Sigmoid colon (tissue), 7 donors: ENCODE results near the gene OR10J4. TPM values are rescaled to one million over a fixed set of nuclear protein-coding genes. Genes with fewer than 3 reads are reported as not detected.
"Not testable (repeated sequence)": the region's sequence is repeated elsewhere in the genome, so short reads cannot be mapped to it uniquely, and the experiment has no call there.

Experiments
- DNase-seq: peaks from one replicate; pipeline ENCODE4 v3.0.0-alpha.2; 2019
- H3K27ac ChIP-seq, 4 donors: fragments of 200-600 bp; sonication (generic); one replicate each; pipeline ENCODE4 v1.5.1; 2016 to 2019; ENCODE audit warnings: mild to moderate bottlenecking in 1 of 4
- H3K27me3 ChIP-seq, 3 donors: fragments of 200-600 bp; sonication (generic); one replicate each; pipeline ENCODE4 v1.5.1; 2019; ENCODE audit warnings: mild to moderate bottlenecking in 1 of 3
- H3K36me3 ChIP-seq, 4 donors: fragments of 200-600 bp; sonication (generic); one replicate each; pipeline ENCODE4 v1.5.1; 2016 to 2019
- H3K4me1 ChIP-seq, 4 donors: fragments of 200-600 bp; sonication (generic); one replicate each; pipeline ENCODE4 v1.5.1; 2017 to 2019
- H3K4me3 ChIP-seq, 4 donors: fragments of 200-600 bp; sonication (generic); one replicate each; pipeline ENCODE4 v1.5.1; 2017 to 2019; ENCODE audit warnings: mild to moderate bottlenecking in 2 of 4, moderate library complexity in 1 of 4
- H3K9me3 ChIP-seq, 4 donors: fragments of 200-600 bp in 3 of 4; sonication (generic) in 3 of 4; one replicate each; pipeline versions ENCODE4 v1.5.1 to v1.6.1; 2013 to 2019
- EP300 ChIP-seq, 4 donors: sonication (generic); formaldehyde crosslinking; IDR thresholded peaks; one replicate each; pipeline ENCODE4 v1.6.1; 2017; ENCODE audit warnings: antibody characterized with exemption in 4 of 4
- POLR2A ChIP-seq, 2 donors: fragments of 450-650 bp; IDR thresholded peaks; one replicate each; pipeline ENCODE4 v1.6.1; 2016; ENCODE audit warnings: antibody characterized with exemption in 2 of 2, mild to moderate bottlenecking in 2 of 2, moderate library complexity in 2 of 2
- POLR2AphosphoS5 ChIP-seq, 4 donors: sonication (generic); formaldehyde crosslinking; IDR thresholded peaks; one replicate each; pipeline ENCODE4 v1.6.1; 2017; ENCODE audit warnings: antibody characterized with exemption in 4 of 4
- WGBS, 2 donors: extraction: QIAGEN DNeasy Blood & Tissue Kit; methylation state at CpG; one replicate each; pipeline ENCODE4 v1.1.7; 2013; 5-methylcytosine and 5-hydroxymethylcytosine counted together
- intact Hi-C: fragments of 100-400 bp; cut with DNase I; formaldehyde crosslinking; loops from one replicate; pipeline ENCODE4 v1.15.1; 2023
- polyA plus RNA-seq, 3 donors: library from polyadenylated mRNA; stranded (reverse); fragments of 200-250 nt; gene quantifications; one replicate each; pipeline ENCODE4 v1.2.3, GENCODE V29; 2013
- total RNA-seq, 4 donors: library from RNA; depleted of rRNA; stranded (reverse); fragments of >200 nt; gene quantifications; one replicate each; pipeline ENCODE4 v1.1.0, GENCODE V29; 2016
- TF ChIP-seq, protein P1 (sequence below), 4 experiments: fragments of 450-650 bp in 3 of 4; fragments of 200-600 bp in 1 of 4; IDR thresholded peaks; one replicate each; pipeline ENCODE4 v1.5.1; 2016 to 2019; ENCODE audit warnings: antibody characterized with exemption in 4 of 4, mild to moderate bottlenecking in 3 of 4, moderate library complexity in 2 of 4
- donor health status: healthy with polysubstance abuse.
- donor health status: Bipolar disorder and iron deficiency.
- donor health status: healthy.

Gene OR10J4
- total and polyA plus RNA-seq, 7 donors: not detected

DNA sequence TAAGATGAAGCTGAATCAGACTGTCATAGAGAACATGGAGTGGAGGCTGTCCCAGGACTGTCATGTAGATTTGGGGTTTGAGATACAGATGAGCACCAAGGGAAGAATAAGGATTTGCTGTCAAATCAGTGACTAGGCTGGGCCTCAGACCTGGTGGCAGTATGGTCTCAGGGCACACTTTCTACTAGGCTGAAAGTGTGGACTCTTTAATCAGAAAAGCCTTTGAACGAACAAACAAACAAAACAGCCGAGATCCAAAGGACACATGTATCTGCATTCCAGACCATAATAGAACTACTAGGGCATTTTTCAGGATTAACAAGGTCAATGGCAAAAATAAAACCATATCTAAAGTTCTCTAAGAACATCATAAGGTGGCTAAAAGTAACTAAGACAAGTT is 10.4 kb downstream of the OR10J4 start:
- no peak overlapping the region for H3K4me3 ChIP-seq
- H3K27ac ChIP-seq: no peak overlapping the region
- H3K27me3 ChIP-seq: no peaks in the 10 kb centered on the region
- H3K9me3 ChIP-seq: no peaks in the 10 kb centered on the region
- intact Hi-C loops: no loop called here
- H3K4me1 ChIP-seq: no peaks in the 10 kb centered on the region
- H3K36me3 ChIP-seq: no peaks in the 10 kb centered on the region
- TF ChIP-seq EP300 (IDR thresholded peaks at IDR 0.05) (no peak), POLR2AphosphoS5 (IDR thresholded peaks at IDR 0.05) (no peak), POLR2A (IDR thresholded peaks at IDR 0.05) (no peak)
- TF ChIP-seq, protein P1, sequence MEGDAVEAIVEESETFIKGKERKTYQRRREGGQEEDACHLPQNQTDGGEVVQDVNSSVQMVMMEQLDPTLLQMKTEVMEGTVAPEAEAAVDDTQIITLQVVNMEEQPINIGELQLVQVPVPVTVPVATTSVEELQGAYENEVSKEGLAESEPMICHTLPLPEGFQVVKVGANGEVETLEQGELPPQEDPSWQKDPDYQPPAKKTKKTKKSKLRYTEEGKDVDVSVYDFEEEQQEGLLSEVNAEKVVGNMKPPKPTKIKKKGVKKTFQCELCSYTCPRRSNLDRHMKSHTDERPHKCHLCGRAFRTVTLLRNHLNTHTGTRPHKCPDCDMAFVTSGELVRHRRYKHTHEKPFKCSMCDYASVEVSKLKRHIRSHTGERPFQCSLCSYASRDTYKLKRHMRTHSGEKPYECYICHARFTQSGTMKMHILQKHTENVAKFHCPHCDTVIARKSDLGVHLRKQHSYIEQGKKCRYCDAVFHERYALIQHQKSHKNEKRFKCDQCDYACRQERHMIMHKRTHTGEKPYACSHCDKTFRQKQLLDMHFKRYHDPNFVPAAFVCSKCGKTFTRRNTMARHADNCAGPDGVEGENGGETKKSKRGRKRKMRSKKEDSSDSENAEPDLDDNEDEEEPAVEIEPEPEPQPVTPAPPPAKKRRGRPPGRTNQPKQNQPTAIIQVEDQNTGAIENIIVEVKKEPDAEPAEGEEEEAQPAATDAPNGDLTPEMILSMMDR (IDR thresholded peaks at IDR 0.05): no peak
- DNase-seq: no peak
- WGBS, 2 donors: 18 to 75% methylated on average over 2 of the region's 2 CpGs

DNA sequence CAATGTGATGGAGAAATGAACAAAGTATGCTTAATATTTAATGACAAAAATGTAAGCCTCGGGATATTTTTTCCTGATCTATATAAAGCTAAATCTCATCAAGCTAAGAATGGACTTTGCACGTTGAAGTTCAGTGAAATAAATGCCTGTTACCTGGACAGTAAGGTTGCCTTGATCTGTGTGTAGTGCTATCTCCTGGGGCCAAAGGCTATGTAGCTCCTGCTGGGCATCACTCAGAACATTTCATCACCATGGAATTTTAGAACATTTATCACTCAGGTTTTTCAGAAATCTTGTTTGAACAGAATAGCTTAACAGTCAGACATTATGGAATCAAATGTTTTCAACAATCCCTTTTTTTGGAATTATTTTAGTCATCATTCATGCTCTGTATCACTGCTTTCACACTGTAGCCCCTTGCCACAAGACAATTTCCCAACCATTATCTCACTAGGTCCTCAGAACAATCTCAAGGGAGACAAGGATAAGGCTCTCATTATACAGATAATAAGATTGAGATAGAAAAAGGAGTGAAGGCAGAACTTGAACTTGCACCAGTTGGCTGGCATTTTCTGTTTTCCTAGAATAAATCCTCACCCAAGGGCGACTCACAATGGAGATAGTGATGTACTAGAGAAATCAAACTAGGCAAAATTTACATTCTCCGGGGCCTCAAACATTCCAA is 11.2 kb downstream of the OR10J4 start:
- intact Hi-C loops: no loop called here
- WGBS, 2 donors: 66 to 74% methylated on average over 4 of the region's 4 CpGs
- Histone ChIP-seq H3K9me3 (no peaks in the 10 kb centered on the region), H3K27ac (no peak overlapping the region), H3K4me1 (no peaks in the 10 kb centered on the region), H3K4me3 (no peak overlapping the region), H3K36me3 (no peaks in the 10 kb centered on the region), H3K27me3 (no peaks in the 10 kb centered on the region)
- no peak for TF ChIP-seq POLR2A (IDR thresholded peaks at IDR 0.05)
- TF ChIP-seq, protein P1 (IDR thresholded peaks at IDR 0.05): no peak
- no peak for TF ChIP-seq POLR2AphosphoS5 (IDR thresholded peaks at IDR 0.05)
- no peak for TF ChIP-seq EP300 (IDR thresholded peaks at IDR 0.05)
- no peak for DNase-seq

- no peak overlapping the region for H3K4me3 ChIP-seq
- H3K36me3 ChIP-seq: no peaks in the 10 kb centered on the region
These were observed 12.5 kb downstream of the OR10J4 start for GRCh38 chr1:159444511-159444910.

DNA sequence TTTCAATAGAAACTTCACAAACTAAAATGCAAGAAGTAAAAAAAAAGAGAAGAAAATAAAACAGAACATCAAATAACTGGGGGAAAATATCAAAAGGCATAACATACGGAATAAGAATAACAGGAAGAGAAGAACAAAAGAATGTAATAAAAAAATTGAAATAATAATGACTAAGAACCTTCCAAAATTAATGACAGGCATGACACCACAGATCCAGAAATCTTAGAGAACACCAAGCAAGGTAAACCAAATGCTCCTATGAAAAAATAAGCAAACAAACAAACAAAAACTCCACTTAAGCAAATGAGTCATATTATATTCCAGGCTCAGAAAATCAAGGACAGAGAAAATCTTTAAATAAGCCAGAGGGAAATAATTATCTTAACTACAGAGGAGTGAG is 16.2 kb downstream of the OR10J4 start:
- no peak for DNase-seq
- Histone ChIP-seq H3K4me3 (no peak overlapping the region), H3K36me3 (no peaks in the 10 kb centered on the region)

More at GRCh38 chr1:159444511-159444910, 12.5 kb downstream of the OR10J4 start:
- H3K4me1 ChIP-seq: no peaks in the 10 kb centered on the region
- H3K27me3 ChIP-seq: no peaks in the 10 kb centered on the region
- intact Hi-C loops: no loop called here
- H3K27ac ChIP-seq: no peak overlapping the region
- no peak for TF ChIP-seq POLR2AphosphoS5 (IDR thresholded peaks at IDR 0.05)
- TF ChIP-seq, protein P1 (IDR thresholded peaks at IDR 0.05): no peak
- no peak for TF ChIP-seq POLR2A (IDR thresholded peaks at IDR 0.05)
- no peak for TF ChIP-seq EP300 (IDR thresholded peaks at IDR 0.05)
- H3K9me3 ChIP-seq: no peaks in the 10 kb centered on the region
- no peak for DNase-seq

GRCh38 chr1:159449605-159450004 is 17.6 kb downstream of the OR10J4 start:
- H3K9me3 ChIP-seq, intact Hi-C loops, H3K4me1 ChIP-seq, H3K27me3 ChIP-seq, H3K36me3 ChIP-seq, DNase-seq, H3K4me3 ChIP-seq, H3K27ac ChIP-seq: not testable (repeated sequence)
- WGBS, 2 donors: 93 to 94% methylated on average over 22 to 23 of the region's 23 CpGs

More for the DNA sequence above, 16.2 kb downstream of the OR10J4 start:
- no peaks in the 10 kb centered on the region for H3K27me3 ChIP-seq
- TF ChIP-seq EP300 (IDR thresholded peaks at IDR 0.05) (no peak), POLR2AphosphoS5 (IDR thresholded peaks at IDR 0.05) (no peak), POLR2A (IDR thresholded peaks at IDR 0.05) (no peak)
- TF ChIP-seq, protein P1 (IDR thresholded peaks at IDR 0.05): no peak
- WGBS, 2 donors: 80 to 94% methylated on average over 1 of the region's 1 CpG
- H3K9me3 ChIP-seq: no peaks in the 10 kb centered on the region
- no peak overlapping the region for H3K27ac ChIP-seq
- H3K4me1 ChIP-seq: no peaks in the 10 kb centered on the region
- intact Hi-C loops: no loop called here
